Liver (tissue), 9 donors: ENCODE measurements around the gene MARCHF10. TPM values are rescaled to one million over a fixed set of nuclear protein-coding genes. Genes with fewer than 3 reads are reported as not detected.

Experiments used
- DNase-seq: peaks from one replicate; pipeline ENCODE4 v3.0.0-alpha.2; 2017; ENCODE audit warnings: low spot score
- H3K27ac ChIP-seq, 2 donors: one replicate each; pipeline ENCODE4 v1.7.0; 2013; ENCODE audit warnings: inconsistent platforms in 2 of 2, low read length in 2 of 2, control low read depth in 1 of 2, low read depth in 1 of 2, mild to moderate bottlenecking in 1 of 2
- H3K27me3 ChIP-seq, 4 donors: one replicate each; pipeline versions ENCODE4 v1.6.1 to v1.7.0; 2013; ENCODE audit warnings: low read length in 3 of 4, inconsistent platforms in 1 of 4, mild to moderate bottlenecking in 1 of 4, moderate library complexity in 1 of 4; ENCODE audit not compliant: control insufficient read depth in 4 of 4, insufficient read depth in 4 of 4
- H3K36me3 ChIP-seq, 4 donors: one replicate each; pipeline versions ENCODE4 v1.6.1 to v1.7.0; 2013; ENCODE audit warnings: low read length in 3 of 4, mild to moderate bottlenecking in 3 of 4, low read depth in 1 of 4, moderate library complexity in 1 of 4; ENCODE audit not compliant: control insufficient read depth in 4 of 4, insufficient read depth in 3 of 4
- H3K4me1 ChIP-seq, 4 donors: one replicate each; pipeline versions ENCODE4 v1.6.1 to v1.7.0; 2013; ENCODE audit warnings: low read length in 3 of 4, mild to moderate bottlenecking in 3 of 4, moderate library complexity in 1 of 4; ENCODE audit not compliant: control insufficient read depth in 4 of 4, insufficient read depth in 4 of 4
- H3K4me3 ChIP-seq, 3 donors: one replicate each; pipeline versions ENCODE4 v1.6.1 to v1.7.0; 2013; ENCODE audit warnings: low read length in 3 of 3, control low read depth in 1 of 3, low read depth in 1 of 3, mild to moderate bottlenecking in 1 of 3
- H3K9ac ChIP-seq, 2 donors: one replicate each; pipeline ENCODE4 v1.7.0; 2013; ENCODE audit warnings: low read length in 2 of 2, mild to moderate bottlenecking in 2 of 2, moderate library complexity in 2 of 2, control low read depth in 1 of 2, low read depth in 1 of 2
- H3K9me3 ChIP-seq, 4 donors: one replicate each; pipeline versions ENCODE4 v1.6.1 to v1.7.0; 2013; ENCODE audit warnings: low read length in 3 of 4; ENCODE audit not compliant: control insufficient read depth in 4 of 4
- EGR1 ChIP-seq, 2 donors: IDR thresholded peaks; 2 replicates each; pipeline ENCODE4 v1.6.1; 2016 to 2018; ENCODE audit warnings: antibody characterized with exemption in 2 of 2, low read depth in 2 of 2
- FOXA1 ChIP-seq: IDR thresholded peaks from 2 replicates; pipeline ENCODE4 v1.6.1; 2016; ENCODE audit warnings: antibody characterized with exemption
- FOXA2 ChIP-seq: IDR thresholded peaks from 2 replicates; pipeline ENCODE4 v1.6.1; 2016; ENCODE audit warnings: antibody characterized with exemption
- GABPA ChIP-seq, 2 donors: IDR thresholded peaks in 1 of 2; conservative IDR thresholded peaks in 1 of 2; 2 replicates each; pipeline ENCODE4 v1.6.1; 2016; ENCODE audit warnings: antibody characterized with exemption in 2 of 2, mild to moderate bottlenecking in 1 of 2, moderate library complexity in 1 of 2
- HNF4A ChIP-seq, 2 donors: conservative IDR thresholded peaks; 2 replicates each; pipeline ENCODE4 v1.6.1; 2016; ENCODE audit warnings: antibody characterized with exemption in 2 of 2, mild to moderate bottlenecking in 2 of 2
- HNF4G ChIP-seq: IDR thresholded peaks from 2 replicates; pipeline ENCODE4 v1.6.1; 2016; ENCODE audit warnings: antibody characterized with exemption
- JUND ChIP-seq, 2 donors: IDR thresholded peaks; 2 replicates each; pipeline ENCODE4 v1.6.1; 2016; ENCODE audit warnings: antibody characterized with exemption in 2 of 2
- NR2F2 ChIP-seq: IDR thresholded peaks from 2 replicates; pipeline ENCODE4 v1.6.1; 2016; ENCODE audit warnings: antibody characterized with exemption
- RAD21 ChIP-seq, 2 donors: IDR thresholded peaks; 2 replicates each; pipeline ENCODE4 v1.6.1; 2016; ENCODE audit warnings: antibody characterized with exemption in 2 of 2, mild to moderate bottlenecking in 2 of 2
- RXRA ChIP-seq, 2 donors: IDR thresholded peaks; 2 replicates each; pipeline ENCODE4 v1.6.1; 2017 to 2018; ENCODE audit warnings: antibody characterized with exemption in 2 of 2, mild to moderate bottlenecking in 1 of 2
- SP1 ChIP-seq: IDR thresholded peaks from 2 replicates; pipeline ENCODE4 v1.6.1; 2018; ENCODE audit warnings: antibody characterized with exemption, mild to moderate bottlenecking
- TAF1 ChIP-seq: conservative IDR thresholded peaks from 2 replicates; pipeline ENCODE4 v1.6.1; 2016; ENCODE audit warnings: antibody characterized with exemption, mild to moderate bottlenecking
- YY1 ChIP-seq: IDR thresholded peaks from 2 replicates; pipeline ENCODE4 v1.6.1; 2016; ENCODE audit warnings: antibody characterized with exemption, mild to moderate bottlenecking
- WGBS: extraction: QIAGEN DNeasy Blood & Tissue Kit; methylation state at CpG from one replicate; pipeline ENCODE4 v1.1.7; 2013; 5-methylcytosine and 5-hydroxymethylcytosine counted together
- polyA plus RNA-seq, 2 donors: library from polyadenylated mRNA; stranded (reverse) in 1 of 2; unstranded in 1 of 2; fragments of 200-250 nt in 1 of 2; fragments of >200 nt in 1 of 2; fragmentation: Nextera tagmentation in 1 of 2; extraction: Ambion mirVana in 1 of 2; gene quantifications; one replicate each; pipeline versions ENCODE4 v1.2.1 to v1.2.3, GENCODE V29; 2013 to 2015
- total RNA-seq, 2 donors: library from RNA; depleted of rRNA; stranded (reverse); fragments of >200 nt; gene quantifications; one replicate each; pipeline ENCODE4 v1.2.3, GENCODE V29; 2014
- TF ChIP-seq, protein P1 (sequence below): fragments of 150-350 bp; IDR thresholded peaks from 2 replicates; pipeline ENCODE4 v1.5.1; 2017; ENCODE audit warnings: improper control_type of control experiment, low read depth, low read length; ENCODE audit not compliant: missing input control
- TF ChIP-seq, protein P2 (sequence below): IDR thresholded peaks from 2 replicates; pipeline ENCODE4 v1.6.1; 2016; ENCODE audit warnings: antibody characterized with exemption
- TF ChIP-seq, protein P3 (sequence below): IDR thresholded peaks from 2 replicates; pipeline ENCODE4 v1.6.1; 2016; ENCODE audit warnings: antibody characterized with exemption, mild to moderate bottlenecking
- TF ChIP-seq, protein P4 (sequence below): IDR thresholded peaks from 2 replicates; pipeline ENCODE4 v1.6.1; 2016; ENCODE audit warnings: antibody characterized with exemption
- TF ChIP-seq, protein P5 (sequence below): IDR thresholded peaks from 2 replicates; pipeline ENCODE4 v1.6.1; 2016; ENCODE audit warnings: antibody characterized with exemption
- donor health status: healthy.
- donor health status: healthy.
- donor health status: healthy.
- donor health status: healthy.
- donor health status: healthy.

Gene MARCHF10
- total and polyA plus RNA-seq, 4 donors = not detected

DNA sequence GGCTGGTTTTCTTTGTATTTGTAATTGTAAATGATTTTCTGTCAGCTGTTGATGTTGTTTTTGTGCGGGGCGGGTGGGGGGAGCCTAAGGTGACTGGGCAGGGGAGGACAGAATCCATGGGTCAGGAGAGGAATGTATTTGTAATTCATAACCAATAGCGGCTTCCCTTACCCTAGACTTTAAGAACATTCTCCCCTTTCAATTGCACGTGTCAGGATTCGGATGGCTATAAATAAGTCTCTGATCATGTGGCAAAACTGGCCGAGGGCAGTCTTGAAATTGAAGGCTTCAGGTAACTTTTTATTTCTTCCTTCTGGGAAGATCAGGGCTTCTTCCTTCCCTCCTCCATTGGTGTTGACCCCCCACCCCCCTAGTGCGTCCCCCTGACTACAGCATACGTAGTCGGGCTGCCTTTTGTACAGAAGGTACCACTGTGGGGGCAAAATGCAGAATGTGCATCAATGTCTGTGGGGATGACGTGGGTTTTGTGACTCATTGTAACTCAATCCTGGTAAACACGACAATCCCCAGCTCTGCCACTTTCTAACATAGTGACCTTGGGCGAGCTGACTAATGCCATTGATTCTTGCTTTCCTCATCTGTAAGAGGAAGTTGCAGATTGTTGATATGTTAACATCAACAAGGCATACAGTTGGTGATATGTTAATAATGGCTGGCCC is 16.2 kb downstream of the MARCHF10 start:
- Histone ChIP-seq H3K27me3 (no peaks in the 10 kb centered on the region), H3K36me3 (no peaks in the 10 kb centered on the region), H3K9me3 (no peaks in the 10 kb centered on the region), H3K4me3 (no peak overlapping the region), H3K4me1 (no peaks in the 10 kb centered on the region), H3K27ac (no peak overlapping the region), H3K9ac (no peak overlapping the region)
- WGBS = 73% methylated on average over 12 of the region's 12 CpGs
- no peak for DNase-seq
- no peak for TF ChIP-seq JUND (IDR thresholded peaks at IDR 0.05)
- TF ChIP-seq, protein P1, sequence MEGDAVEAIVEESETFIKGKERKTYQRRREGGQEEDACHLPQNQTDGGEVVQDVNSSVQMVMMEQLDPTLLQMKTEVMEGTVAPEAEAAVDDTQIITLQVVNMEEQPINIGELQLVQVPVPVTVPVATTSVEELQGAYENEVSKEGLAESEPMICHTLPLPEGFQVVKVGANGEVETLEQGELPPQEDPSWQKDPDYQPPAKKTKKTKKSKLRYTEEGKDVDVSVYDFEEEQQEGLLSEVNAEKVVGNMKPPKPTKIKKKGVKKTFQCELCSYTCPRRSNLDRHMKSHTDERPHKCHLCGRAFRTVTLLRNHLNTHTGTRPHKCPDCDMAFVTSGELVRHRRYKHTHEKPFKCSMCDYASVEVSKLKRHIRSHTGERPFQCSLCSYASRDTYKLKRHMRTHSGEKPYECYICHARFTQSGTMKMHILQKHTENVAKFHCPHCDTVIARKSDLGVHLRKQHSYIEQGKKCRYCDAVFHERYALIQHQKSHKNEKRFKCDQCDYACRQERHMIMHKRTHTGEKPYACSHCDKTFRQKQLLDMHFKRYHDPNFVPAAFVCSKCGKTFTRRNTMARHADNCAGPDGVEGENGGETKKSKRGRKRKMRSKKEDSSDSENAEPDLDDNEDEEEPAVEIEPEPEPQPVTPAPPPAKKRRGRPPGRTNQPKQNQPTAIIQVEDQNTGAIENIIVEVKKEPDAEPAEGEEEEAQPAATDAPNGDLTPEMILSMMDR = no peak
- no peak for TF ChIP-seq TAF1
- no peak for TF ChIP-seq HNF4G
- TF ChIP-seq, protein P2, sequence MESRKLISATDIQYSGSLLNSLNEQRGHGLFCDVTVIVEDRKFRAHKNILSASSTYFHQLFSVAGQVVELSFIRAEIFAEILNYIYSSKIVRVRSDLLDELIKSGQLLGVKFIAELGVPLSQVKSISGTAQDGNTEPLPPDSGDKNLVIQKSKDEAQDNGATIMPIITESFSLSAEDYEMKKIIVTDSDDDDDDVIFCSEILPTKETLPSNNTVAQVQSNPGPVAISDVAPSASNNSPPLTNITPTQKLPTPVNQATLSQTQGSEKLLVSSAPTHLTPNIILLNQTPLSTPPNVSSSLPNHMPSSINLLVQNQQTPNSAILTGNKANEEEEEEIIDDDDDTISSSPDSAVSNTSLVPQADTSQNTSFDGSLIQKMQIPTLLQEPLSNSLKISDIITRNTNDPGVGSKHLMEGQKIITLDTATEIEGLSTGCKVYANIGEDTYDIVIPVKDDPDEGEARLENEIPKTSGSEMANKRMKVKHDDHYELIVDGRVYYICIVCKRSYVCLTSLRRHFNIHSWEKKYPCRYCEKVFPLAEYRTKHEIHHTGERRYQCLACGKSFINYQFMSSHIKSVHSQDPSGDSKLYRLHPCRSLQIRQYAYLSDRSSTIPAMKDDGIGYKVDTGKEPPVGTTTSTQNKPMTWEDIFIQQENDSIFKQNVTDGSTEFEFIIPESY = no peak
- TF ChIP-seq EGR1 (IDR thresholded peaks at IDR 0.05; ENCODE audit: low read depth in 2 of 2) = no peak
- no peak for TF ChIP-seq FOXA2
- no peak for TF ChIP-seq RAD21 (IDR thresholded peaks at IDR 0.05)
- TF ChIP-seq YY1 = no peak
- TF ChIP-seq, protein P3, sequence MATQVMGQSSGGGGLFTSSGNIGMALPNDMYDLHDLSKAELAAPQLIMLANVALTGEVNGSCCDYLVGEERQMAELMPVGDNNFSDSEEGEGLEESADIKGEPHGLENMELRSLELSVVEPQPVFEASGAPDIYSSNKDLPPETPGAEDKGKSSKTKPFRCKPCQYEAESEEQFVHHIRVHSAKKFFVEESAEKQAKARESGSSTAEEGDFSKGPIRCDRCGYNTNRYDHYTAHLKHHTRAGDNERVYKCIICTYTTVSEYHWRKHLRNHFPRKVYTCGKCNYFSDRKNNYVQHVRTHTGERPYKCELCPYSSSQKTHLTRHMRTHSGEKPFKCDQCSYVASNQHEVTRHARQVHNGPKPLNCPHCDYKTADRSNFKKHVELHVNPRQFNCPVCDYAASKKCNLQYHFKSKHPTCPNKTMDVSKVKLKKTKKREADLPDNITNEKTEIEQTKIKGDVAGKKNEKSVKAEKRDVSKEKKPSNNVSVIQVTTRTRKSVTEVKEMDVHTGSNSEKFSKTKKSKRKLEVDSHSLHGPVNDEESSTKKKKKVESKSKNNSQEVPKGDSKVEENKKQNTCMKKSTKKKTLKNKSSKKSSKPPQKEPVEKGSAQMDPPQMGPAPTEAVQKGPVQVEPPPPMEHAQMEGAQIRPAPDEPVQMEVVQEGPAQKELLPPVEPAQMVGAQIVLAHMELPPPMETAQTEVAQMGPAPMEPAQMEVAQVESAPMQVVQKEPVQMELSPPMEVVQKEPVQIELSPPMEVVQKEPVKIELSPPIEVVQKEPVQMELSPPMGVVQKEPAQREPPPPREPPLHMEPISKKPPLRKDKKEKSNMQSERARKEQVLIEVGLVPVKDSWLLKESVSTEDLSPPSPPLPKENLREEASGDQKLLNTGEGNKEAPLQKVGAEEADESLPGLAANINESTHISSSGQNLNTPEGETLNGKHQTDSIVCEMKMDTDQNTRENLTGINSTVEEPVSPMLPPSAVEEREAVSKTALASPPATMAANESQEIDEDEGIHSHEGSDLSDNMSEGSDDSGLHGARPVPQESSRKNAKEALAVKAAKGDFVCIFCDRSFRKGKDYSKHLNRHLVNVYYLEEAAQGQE = no peak
- no peak for TF ChIP-seq NR2F2
- TF ChIP-seq RXRA (IDR thresholded peaks at IDR 0.05) = no peak
- no peak for TF ChIP-seq FOXA1
- TF ChIP-seq, protein P4, sequence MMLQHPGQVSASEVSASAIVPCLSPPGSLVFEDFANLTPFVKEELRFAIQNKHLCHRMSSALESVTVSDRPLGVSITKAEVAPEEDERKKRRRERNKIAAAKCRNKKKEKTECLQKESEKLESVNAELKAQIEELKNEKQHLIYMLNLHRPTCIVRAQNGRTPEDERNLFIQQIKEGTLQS = no peak
- no peak for TF ChIP-seq GABPA (IDR thresholded peaks at IDR 0.05 in 1 of 2, conservative IDR thresholded peaks at IDR 0.05 in 1 of 2)
- TF ChIP-seq, protein P5, sequence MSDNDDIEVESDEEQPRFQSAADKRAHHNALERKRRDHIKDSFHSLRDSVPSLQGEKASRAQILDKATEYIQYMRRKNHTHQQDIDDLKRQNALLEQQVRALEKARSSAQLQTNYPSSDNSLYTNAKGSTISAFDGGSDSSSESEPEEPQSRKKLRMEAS = no peak
- no peak for TF ChIP-seq SP1
- TF ChIP-seq HNF4A (conservative IDR thresholded peaks at IDR 0.05) = no peak
